Measurements from ENCODE around the gene ZWINT. TPM values are rescaled to one million over a fixed set of nuclear protein-coding genes. Genes with fewer than 3 reads are reported as not detected.

ZWINT gene
- total RNA-seq, 1 donor from 2014 or later = 23.1 TPM

- H3K4me1 Mint-ChIP-seq = peaks cover 11% of the 10 kb centered on the region
- H3K4me3 Mint-ChIP-seq = no peak overlapping the region
- peaks cover 7% of the 10 kb centered on the region for H3K36me3 Mint-ChIP-seq
- no peak for TF ChIP-seq CTCF (IDR thresholded peaks at IDR 0.05; ENCODE audit: unreplicated experiment)
- no peak overlapping the region for H3K27ac Mint-ChIP-seq
- no peaks in the 10 kb centered on the region for H3K9me3 Mint-ChIP-seq
- DNase-seq (ENCODE audit: low spot score in 2 of 2, unreplicated experiment in 2 of 2) = no peak
- no peaks in the 10 kb centered on the region for H3K27me3 Mint-ChIP-seq (ENCODE audit: low read depth)
These were observed 4.0 kb downstream of the ZWINT start for GRCh38 chr10:56357018-56357417.

- H3K27me3 Mint-ChIP-seq (ENCODE audit: low read depth) = no peaks in the 10 kb centered on the region
- no peak overlapping the region for H3K27ac Mint-ChIP-seq
- peaks cover 3% of the 10 kb centered on the region for H3K4me1 Mint-ChIP-seq
- no peaks in the 10 kb centered on the region for H3K9me3 Mint-ChIP-seq
- no peak for DNase-seq (ENCODE audit: low spot score in 2 of 2, unreplicated experiment in 2 of 2)
- no peaks in the 10 kb centered on the region for H3K36me3 Mint-ChIP-seq
- H3K4me3 Mint-ChIP-seq = no peak overlapping the region
- no peak for TF ChIP-seq CTCF (IDR thresholded peaks at IDR 0.05; ENCODE audit: unreplicated experiment)
These were observed 9.0 kb downstream of the ZWINT start for GRCh38 chr10:56351909-56352630.

- Mint-ChIP-seq H3K27ac (no peak overlapping the region), H3K36me3 (no peaks in the 10 kb centered on the region), H3K27me3 (ENCODE audit: low read depth) (no peaks in the 10 kb centered on the region), H3K4me1 (peaks cover 3% of the 10 kb centered on the region), H3K9me3 (no peaks in the 10 kb centered on the region), H3K4me3 (no peak overlapping the region)
- DNase-seq (ENCODE audit: low spot score in 2 of 2, unreplicated experiment in 2 of 2) = no peak
- TF ChIP-seq CTCF (IDR thresholded peaks at IDR 0.05; ENCODE audit: unreplicated experiment) = no peak
These were observed 11.4 kb downstream of the ZWINT start for GRCh38 chr10:56349611-56350010.

- Mint-ChIP-seq H3K27me3 (ENCODE audit: low read depth) (no peaks in the 10 kb centered on the region), H3K4me1 (peaks cover 3% of the 10 kb centered on the region), H3K36me3 (no peaks in the 10 kb centered on the region), H3K9me3 (peaks cover 5% of the 10 kb centered on the region), H3K27ac (no peak overlapping the region), H3K4me3 (no peak overlapping the region)
- TF ChIP-seq CTCF (IDR thresholded peaks at IDR 0.05; ENCODE audit: unreplicated experiment) = no peak
- no peak for DNase-seq (ENCODE audit: low spot score in 2 of 2, unreplicated experiment in 2 of 2)
These were observed 13.0 kb downstream of the ZWINT start for GRCh38 chr10:56348101-56348500.

GRCh38 chr10:56346845-56347415 is 14.1 kb downstream of the ZWINT start:
- Mint-ChIP-seq H3K27me3 (ENCODE audit: low read depth) (no peaks in the 10 kb centered on the region), H3K4me3 (no peak overlapping the region), H3K4me1 (peaks cover 3% of the 10 kb centered on the region), H3K9me3 (peaks cover 9% of the 10 kb centered on the region), H3K36me3 (no peaks in the 10 kb centered on the region), H3K27ac (no peak overlapping the region)
- TF ChIP-seq CTCF (IDR thresholded peaks at IDR 0.05; ENCODE audit: unreplicated experiment) = no peak
- DNase-seq (ENCODE audit: low spot score in 2 of 2, unreplicated experiment in 2 of 2) = no peak
